GM21717 (cell line): ENCODE measurements around the gene MESP2.

Experiments
- ATAC-seq: cut with Tn5 transposase; IDR thresholded peaks from one replicate; pipeline ENCODE4 v1.9.1; 2021; ENCODE audit warnings: mild to moderate bottlenecking, moderate library complexity; ENCODE audit not compliant: unreplicated experiment

MESP2 gene

DNA sequence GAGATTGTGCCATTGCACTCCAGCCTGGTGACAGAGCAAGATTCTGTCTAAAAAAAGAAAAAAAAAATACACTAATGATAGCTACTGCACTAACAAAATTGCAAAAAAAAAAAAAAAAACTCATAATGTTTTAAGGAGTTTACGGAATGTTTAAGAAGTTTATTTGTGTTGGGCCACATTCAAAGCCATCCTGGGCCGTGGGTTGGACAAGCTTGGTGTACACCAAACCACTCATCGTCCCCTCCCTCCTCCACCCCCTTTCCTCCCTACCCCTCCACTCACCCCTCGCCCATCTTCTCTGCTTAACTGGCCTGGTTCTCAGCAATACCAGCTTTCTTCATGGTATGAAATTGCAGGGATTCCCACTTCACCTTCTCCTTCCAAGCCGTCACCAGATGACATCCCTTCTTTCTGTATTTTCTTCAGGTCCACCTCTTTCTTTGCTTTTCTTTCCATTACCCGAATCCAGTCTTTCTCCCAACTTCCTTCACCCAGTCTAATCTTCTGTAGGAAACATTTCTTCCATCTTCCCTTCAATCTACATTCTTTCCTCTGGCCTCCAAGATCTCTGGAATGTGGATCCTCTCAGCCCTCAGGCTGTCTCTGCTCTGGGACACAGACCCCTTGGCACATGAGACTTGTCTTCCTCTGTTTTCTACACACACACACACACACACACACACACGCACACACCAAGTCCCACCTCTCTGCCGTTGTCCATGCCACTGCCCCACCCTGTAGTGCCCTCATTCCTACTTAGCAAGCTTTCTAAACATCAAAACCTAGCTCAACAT, 21.6 kb upstream of the MESP2 start:
- no peak for ATAC-seq

DNA sequence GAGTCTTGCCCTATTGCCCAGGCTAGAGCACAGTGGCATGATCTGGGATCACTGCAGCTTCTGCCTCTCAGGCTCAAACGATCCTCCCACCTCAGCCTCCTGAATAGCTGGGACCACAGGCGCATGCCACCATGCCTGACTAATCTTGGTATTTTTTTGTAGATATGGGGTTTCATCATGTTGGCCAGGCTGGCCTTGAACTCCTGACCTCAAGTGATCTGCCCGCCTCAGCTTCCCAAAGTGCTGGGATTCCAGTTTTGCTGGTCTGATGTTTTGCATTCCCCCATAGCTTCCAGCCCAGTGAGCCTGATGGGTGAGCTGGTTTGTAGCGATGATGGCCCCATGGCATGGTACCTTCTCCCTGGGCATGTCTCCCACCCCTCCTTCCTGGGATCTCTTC, 20.4 kb upstream of the MESP2 start:
- no peak for ATAC-seq

DNA sequence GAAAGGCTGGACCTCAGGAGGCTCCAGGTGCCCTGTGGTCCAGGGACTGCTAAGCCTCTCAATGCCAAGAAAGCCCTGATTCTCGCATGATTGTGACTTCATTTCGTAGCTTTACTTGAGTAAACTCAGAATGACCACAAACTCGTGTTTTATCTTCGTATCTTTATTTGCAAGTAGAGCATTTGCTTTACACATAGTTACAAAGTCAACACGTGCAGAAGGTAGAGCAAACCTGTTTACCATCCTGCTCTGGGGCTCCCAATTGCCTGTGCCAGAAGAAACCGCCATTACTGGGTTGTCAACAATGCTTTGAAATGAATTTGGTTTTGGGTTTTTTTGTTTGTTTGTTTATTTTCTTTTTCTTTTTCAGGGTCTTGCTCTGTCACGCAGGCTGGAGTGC, 19.2 kb upstream of the MESP2 start:
- no peak for ATAC-seq

DNA sequence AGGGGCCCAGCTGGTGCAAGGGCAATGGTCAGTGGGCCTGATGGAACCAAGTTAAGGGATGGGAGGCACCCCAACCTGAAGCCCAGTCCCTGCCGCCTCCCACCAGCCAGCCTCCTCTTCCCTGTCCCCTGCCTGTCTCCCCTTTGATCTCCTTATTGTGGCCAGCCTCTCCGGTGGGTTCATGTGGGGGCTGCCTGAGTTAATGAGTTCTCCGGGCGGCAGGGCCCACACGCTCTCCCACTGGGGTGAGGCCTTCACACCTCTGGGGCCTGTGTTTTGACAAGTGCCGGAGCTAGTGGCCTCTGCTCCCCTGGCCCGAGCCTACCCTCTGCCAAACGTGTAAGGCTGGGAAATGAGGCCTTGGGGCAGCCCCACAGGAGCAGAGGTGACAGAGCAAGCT, 17.8 kb upstream of the MESP2 start:
- ATAC-seq = no peak

DNA sequence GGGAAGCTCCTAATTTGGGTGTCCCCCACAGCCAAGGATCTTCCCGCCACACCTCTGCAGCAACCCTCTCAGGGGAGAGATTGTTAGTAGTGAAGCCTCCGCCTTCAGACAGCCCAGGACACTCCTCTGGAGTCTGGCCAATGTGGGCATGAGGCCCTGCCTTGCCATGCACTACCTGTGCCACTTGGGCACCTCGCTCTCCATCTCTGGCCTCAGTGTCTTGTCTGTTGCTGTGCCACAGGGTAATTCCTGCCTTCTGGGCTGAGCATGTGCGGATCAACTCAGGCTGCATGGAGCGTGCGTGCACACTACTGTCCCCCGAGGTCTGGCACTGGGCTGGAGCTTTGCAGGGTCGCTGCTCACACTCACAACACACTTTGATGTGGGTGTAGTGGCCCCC, 17.2 kb upstream of the MESP2 start:
- no peak for ATAC-seq

DNA sequence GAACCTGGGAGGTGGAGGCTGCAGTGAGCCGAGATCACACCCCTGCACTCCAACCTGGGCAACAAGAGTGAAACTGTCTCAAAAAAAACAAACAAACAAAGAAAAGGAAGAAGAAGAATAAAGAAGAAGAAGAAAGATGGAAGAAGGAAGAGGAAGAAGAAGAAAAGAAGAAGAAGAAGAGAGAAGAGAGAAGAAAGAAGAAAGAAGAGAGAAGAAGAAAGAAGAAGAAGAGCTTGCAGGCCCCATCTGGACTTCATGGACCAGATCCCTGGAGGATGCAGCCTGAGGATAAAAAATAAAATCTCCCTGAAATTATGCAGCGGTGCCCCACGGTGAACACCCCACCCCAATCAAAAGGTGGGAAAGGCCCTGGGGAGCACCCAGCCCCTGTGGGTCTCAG, 16.3 kb upstream of the MESP2 start:
- no peak for ATAC-seq

DNA sequence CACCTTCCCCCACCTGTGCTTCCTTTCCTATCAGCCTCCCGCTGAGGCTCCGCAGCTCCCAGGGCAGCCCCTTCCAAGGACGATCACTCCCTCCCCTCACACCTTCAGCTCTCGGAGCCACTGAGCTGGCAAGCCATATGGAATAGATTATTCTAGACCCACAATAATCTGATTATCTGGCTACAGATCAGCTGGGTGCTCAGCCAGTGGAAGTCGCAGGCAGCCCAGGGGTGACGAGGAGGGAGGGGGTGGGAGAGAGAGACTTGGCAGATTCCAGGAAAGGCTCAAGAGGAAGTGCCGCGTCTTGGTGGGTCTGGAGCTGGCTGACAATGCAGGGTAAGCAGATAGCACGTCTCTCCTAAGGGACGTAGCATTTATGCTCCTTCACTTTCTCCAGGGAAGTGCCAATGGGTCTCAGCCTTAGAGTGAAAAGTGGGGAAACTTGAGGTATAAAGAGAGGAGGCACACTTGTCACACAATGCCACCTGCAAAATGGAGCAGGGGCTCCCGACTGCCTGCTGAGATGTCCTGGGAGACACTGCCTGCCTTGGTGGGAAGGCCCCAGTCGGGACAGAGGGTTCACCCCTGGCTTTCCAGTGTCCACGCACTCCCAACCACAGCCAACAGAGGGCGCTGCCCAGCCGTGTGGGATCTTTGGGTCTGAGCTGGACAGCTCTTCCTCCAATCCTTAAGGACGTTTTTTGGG, 15.7 kb upstream of the MESP2 start:
- ATAC-seq = no peak

DNA sequence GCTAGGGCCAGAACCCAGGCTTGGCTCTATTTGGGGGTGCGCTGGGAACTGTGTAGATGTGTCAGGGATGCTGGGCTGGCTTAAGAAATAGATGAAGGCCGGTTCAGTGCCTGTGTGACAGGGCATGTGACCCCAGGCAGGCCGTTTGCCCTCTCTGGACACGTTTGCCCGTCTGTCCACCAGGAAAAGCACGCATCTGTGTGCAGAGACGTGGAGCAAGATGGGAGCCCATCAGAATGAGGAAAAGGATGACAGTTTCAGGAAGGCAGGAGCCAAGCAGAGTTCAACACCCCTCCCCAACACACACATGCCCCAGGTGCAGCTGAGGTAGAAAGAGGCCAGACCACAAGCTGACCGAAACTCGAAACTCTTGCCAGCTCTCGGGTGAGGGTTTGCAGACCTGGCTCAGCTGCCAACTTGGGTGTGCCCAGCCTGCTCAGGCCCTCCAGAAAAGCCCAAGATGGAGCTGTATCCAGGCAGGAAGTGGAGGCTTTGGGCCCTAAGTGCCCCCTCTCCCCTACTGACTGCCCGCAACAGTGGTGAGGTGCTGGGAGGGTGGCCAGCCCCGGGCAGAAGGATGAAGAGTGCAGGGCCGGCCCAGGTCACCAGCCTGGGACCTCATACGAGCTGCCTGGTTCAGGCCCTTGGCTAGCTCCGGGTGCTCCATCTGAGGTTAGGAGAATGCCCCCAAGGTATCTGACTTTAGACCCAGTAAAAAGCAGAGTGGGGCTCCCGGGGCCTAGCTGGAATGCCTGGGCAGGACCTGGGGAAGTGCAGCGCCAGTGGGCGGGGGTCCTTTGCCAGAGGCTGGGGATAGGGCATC, 14.9 kb upstream of the MESP2 start:
- no peak for ATAC-seq

DNA sequence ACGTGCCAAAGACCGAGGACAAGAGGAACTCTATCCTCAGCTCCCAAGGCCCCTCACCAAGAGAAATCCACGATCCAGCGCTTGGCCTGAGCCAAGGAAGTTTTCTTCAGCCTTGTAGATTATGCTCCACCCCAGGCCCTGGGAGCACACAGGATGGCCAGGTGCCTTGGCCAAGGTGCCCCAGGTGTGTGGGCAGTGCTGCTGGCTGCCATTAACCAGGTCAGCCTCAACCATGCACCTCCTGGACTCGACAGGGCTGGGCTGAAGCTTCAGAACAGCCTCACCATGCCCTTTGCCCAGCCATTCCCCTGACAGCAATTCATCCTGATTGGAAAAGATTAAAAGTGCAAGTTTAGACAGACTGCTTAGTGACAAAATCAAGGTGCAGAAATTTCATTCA, 14.2 kb upstream of the MESP2 start:
- ATAC-seq = no peak

DNA sequence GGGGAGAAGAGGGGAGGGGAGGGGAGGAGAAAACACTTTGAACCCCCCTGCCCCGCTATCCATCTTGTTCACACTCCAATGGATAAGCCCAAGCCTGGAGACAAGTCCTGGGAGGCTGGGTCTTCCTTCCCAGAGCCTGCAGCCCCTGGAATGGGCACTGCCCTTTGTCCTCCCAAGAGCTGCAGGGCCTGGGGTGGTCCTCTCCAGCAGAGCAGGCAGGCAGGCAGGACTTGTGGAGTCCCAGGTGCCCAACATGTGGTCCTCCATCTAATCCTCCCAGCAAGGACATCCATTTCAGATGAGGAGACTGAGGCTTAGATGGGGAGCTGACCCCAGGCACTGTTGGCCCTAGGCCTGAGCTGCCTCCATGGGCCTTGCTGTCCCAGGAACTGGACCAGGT, 10.4 kb upstream of the MESP2 start:
- no peak for ATAC-seq

DNA sequence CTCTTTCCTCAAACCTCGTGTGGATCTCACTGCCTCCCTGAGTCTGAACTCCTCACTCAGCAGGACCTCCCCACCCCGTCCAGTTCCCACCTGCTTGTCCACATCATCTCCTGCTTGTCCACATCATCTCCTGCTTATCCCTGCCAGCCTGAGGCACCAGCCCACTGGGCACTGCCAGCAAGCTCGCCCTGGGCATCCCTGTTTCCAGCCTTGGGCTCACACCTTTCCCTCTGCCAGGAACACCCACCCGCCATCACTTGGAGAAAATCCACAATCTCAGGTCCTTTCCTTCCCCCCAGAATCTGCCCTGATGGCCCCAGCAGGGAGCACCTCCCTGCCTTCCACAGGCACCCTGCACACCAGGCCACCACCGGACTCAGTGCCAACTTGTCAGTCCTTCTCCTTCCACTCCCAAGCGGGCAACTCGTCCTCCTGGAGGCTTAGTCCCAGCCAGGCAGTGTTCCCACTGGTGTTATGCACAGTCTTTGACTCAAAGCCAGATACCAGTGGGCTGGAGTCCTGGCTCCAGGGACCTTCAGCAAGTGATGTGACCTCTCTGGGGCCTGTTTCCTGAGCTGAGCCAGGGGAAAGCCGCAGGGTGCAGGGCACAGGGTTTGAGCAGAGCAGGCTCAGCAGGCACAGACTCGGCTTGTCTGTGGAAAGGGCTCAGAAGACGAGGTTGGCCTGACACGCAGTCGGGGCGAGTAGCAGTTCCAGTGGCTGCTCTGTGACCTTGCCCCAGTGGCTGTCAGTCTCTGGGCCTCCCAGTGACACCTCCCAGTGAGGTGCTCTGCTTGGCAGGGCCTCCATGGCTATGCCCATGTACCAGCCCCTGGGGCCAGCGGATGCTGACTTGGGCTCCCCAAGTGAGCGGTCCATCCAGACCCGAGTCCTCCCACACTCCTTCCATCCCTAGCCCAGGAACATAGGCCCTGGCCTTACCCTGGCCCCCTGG, 9.5 kb upstream of the MESP2 start:
- no peak for ATAC-seq

DNA sequence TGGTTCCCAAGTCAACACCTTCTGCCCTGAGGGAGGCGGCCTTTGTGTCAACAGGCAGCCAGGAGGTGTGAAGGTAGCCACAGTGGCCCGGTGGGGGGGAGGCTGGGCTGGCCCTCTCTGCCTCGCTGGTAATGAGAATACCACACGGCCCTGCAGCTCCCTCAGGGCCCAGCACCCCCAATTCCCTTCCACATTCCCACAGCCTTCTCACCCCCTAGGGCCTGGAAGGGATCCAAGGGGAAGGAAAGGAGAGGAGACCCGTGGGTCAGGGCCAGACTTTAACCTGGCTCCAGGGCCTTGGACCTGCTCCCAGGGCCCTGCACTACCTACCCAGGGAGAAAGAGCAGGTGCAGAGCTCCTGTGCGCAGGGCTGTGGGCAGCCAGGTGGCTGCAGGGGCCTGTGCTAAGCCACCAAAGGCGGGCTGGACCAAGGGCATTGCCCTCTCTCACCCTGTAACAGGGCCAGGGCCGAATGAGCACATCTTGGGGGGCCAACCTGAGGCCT, 8.7 kb upstream of the MESP2 start:
- ATAC-seq = no peak

DNA sequence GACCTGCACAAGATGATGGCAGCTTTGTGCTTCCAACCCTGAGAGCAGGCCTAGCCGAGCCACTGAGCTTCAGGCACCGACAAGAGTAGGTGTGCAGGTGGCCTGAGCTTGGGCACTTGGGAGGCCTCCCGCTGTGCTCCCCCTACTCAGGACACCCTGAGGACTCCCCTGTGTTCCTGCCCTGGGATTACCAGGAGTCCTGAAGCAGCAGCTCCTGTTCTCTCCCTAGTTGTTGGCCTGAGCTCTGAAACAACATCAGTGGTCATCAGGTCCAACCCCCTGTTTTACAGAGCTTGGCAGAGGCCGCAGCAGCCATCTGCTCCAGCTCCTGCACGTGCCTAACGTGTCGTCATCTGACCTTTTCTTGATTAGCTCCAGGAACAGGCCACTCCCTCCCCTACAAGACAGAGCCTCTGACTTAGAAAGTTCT, 8.0 kb upstream of the MESP2 start:
- no peak for ATAC-seq

DNA sequence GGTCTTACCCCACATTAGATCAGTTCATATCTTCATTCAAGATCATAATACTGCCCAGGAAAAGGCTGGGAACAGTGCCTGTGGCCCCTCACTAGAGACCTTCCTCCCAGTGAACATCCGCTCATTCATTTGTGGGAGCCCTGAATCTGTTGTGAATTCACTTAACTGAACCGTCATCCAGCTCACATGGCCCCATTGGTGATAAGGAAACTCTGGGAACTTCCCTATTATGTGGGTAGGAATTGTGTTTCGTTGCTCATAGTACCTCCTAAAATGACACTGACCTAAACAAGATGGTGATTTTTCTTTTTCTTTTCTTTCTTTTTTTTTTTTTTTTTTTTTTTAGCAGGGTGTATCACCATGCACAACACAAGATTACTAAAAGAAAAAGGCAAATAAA, 6.8 kb upstream of the MESP2 start:
- ATAC-seq = no peak

DNA sequence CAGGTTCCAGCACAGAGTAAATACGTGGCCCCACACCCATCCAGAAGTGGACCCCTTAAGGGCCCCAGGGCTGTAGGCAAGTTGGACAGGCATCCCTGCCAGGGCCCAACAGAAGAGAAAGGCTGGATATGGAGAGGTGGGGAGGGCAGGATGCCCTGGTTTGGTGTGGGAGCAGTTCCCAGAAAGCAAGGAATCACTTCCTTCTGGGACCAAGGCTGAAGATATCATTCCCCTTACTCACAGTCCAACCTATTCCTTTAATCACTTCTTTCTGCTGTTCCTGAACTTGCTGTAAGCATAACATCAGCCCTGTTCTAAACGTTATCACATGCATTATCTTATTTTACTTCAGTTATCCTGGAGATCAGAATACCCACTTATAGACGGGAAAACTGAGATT, 6.1 kb upstream of the MESP2 start:
- no peak for ATAC-seq

DNA sequence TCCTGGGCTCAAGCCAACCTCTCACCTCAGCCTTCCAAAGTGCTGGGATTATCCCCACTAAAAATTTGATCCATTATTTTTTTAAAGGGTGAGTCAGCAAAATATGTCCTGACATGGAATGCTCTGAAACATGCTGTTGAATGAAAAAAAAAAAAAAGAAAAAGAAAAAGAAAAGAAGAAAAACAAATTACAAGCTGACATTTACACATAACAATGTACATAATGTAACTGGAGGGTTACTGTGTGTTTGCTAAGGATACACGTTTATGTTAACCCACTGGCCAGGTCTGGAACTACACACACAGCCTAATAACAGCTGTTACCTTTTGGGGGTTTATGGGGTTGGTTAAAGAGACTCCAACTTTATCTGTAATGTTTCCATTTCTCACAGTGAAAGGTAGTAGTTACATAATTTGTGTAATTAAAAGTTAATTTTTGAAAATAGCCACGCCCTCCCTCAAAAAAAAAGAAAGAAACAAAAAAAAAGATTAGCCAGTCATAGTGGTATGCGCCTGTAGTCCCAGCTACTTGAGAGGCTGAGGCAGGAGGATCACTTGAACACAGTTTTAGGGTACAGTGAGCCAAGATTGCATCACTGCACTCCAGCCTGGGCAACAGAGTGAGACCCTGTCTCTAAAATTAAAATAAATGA, 3.1 kb upstream of the MESP2 start:
- ATAC-seq = no peak

DNA sequence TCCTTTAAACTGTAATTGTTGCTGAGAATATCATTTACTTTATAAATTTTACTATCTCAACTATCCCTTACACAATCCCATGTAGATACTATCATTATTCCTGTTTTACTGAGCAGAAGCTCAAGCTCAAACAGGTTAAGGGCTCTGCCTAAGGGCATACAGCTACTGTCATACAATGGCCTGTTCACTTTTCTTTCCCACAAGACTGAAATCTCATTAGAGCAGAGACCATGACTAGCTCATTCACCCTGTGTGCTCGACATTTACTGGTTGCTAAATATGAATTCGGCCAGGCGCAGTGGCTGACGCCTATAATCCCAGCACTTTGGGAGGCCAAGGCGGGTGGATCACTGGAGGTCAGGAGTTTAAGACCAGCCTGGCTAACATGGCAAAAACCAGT, 1.6 kb upstream of the MESP2 start:
- ATAC-seq = no peak

DNA sequence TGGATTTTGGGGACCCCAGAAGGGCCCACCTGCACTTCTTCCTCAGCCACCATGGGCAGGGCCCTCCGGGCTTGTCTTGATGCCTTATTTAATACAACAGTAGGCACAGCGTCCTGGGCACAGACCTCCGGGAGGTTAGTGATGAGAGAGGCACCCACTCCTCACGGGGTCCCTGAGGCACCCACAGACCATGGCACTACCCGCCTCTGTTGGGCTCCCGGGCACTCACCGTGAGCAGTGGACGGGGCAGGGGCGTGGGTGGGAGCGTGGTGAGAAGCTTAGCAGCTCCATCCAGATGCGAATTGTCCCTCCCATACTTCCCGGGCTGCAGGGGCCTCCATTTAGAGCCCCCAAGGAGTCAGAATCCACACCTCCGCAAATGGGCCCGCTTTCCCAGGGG, 317 bp upstream of the MESP2 start:
- ATAC-seq = no peak

DNA sequence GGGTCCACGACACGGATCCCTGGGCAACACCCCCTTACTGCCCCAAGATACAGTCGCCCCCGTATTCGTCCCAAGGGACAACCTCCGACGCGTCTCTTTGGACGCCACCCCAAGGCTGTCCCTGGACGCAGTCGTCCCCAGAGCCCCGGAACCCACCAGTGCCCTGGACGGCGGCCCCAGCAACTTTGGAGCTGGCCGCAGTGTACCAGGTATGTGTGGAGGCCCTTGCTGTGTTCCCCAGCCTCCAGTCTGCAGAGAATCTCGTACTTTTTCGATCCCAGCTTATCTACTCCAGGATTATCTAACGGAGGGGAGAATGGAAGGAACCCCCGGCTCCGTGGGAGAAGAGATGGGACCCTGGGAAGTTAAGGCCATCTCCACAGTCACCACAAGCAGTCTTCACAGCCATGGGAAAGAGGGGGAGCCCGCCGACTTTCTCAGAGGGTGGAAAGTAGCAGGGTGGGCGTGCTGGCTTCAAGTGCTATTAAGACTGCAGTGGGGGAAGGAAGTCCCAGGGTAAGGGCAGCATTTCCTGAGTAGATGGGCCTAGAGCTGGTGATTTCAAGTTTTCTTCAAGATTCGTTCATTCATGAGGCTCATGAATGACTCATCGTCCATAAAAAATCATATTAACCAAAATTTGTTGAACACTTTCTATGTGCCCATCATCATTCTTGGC, 1.1 kb downstream of the MESP2 start:
- ATAC-seq = no peak
